Chondrocyte (in vitro differentiated cells): ENCODE data around the gene LDB2. TPM values are rescaled to one million over a fixed set of nuclear protein-coding genes. Genes with fewer than 3 reads are reported as not detected.

Experiments
- DNase-seq: peaks from one replicate; pipeline ENCODE4 v3.0.0; 2021; ENCODE audit warnings: mixed read lengths, low spot score
- H3K27ac Mint-ChIP-seq: one replicate; pipeline ENCODE4 v1.8.0; 2021; ENCODE audit warnings: mild to moderate bottlenecking, moderate library complexity, mixed read lengths; ENCODE audit not compliant: unreplicated experiment
- H3K27me3 Mint-ChIP-seq: 2 replicates; pipeline ENCODE4 v1.8.0; 2021; ENCODE audit warnings: low read depth, mixed read lengths
- H3K36me3 Mint-ChIP-seq: 2 replicates; pipeline ENCODE4 v1.8.0; 2021; ENCODE audit warnings: low read depth, mixed read lengths
- H3K4me1 Mint-ChIP-seq: 2 replicates; pipeline ENCODE4 v1.8.0; 2021; ENCODE audit warnings: low read depth, mild to moderate bottlenecking, mixed read lengths
- H3K4me3 Mint-ChIP-seq: one replicate; pipeline ENCODE4 v1.8.0; 2021; ENCODE audit warnings: mild to moderate bottlenecking, moderate library complexity, mixed read lengths; ENCODE audit not compliant: unreplicated experiment
- H3K9me3 Mint-ChIP-seq: 2 replicates; pipeline ENCODE4 v1.8.0; 2021; ENCODE audit warnings: low read depth, mixed read lengths
- total RNA-seq: library from RNA; stranded (reverse); gene quantifications from 3 replicates; pipeline ENCODE4 v1.2.1, GENCODE V29; 2021
- TF ChIP-seq, protein P1 (sequence below): fragments of 200-600 bp; sonication (generic); IDR thresholded peaks from 2 replicates; pipeline ENCODE4 v1.5.0; 2021; ENCODE audit warnings: antibody characterized with exemption, mild to moderate bottlenecking, moderate library complexity

LDB2 gene
- total RNA-seq, 1 donor from 2014 or later, result 2.0 TPM

DNA sequence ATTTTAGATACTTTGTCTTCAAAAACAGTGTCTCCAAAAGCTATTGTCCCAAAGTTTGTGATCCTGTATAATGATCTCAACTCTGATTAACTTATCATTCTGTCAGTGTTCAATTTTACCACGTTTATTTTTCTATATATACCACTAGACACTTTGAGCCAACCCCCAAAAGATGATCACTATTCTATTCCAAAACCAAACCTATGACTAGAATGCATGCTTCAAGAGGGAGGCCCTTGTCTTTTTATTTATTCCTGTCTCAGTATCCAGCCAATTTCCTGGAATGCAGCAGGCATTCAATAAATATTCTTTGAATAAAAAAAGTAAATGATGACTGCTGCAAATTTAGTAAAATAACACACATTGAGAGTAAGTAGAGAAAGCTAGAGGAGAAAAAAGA is 275.6 kb downstream of the LDB2 start:
- TF ChIP-seq, protein P1, sequence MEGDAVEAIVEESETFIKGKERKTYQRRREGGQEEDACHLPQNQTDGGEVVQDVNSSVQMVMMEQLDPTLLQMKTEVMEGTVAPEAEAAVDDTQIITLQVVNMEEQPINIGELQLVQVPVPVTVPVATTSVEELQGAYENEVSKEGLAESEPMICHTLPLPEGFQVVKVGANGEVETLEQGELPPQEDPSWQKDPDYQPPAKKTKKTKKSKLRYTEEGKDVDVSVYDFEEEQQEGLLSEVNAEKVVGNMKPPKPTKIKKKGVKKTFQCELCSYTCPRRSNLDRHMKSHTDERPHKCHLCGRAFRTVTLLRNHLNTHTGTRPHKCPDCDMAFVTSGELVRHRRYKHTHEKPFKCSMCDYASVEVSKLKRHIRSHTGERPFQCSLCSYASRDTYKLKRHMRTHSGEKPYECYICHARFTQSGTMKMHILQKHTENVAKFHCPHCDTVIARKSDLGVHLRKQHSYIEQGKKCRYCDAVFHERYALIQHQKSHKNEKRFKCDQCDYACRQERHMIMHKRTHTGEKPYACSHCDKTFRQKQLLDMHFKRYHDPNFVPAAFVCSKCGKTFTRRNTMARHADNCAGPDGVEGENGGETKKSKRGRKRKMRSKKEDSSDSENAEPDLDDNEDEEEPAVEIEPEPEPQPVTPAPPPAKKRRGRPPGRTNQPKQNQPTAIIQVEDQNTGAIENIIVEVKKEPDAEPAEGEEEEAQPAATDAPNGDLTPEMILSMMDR, result no peak
- no peak overlapping the region for H3K27ac Mint-ChIP-seq

DNA sequence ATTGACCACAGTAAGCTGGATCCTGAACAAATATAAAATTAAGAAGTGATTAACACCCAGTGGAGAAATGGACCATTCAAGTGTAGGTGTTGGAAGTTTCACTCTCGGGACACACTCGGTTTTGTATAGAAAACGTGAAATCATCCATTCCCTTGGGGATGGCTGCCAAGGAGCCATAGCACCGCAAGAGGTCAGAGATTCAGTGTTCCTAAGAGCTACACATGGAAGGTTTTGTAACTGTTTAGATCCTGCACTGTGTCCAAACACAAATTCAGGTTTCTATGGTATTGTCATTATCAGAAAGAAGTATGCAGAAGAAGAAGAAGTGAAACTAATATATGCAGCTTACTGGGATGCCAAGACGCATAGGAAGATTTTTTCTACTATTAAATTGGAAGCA is 281.0 kb downstream of the LDB2 start:
- Mint-ChIP-seq H3K36me3 (no peaks in the 10 kb centered on the region), H3K4me1 (no peaks in the 10 kb centered on the region), H3K27ac (no peak overlapping the region), H3K9me3 (peaks cover 11% of the 10 kb centered on the region), H3K27me3 (no peaks in the 10 kb centered on the region), H3K4me3 (no peak overlapping the region)
- TF ChIP-seq, protein P1, result no peak
- no peak for DNase-seq

More for the DNA sequence above, 275.6 kb downstream of the LDB2 start:
- Mint-ChIP-seq H3K4me1 (peaks cover 12% of the 10 kb centered on the region), H3K36me3 (no peaks in the 10 kb centered on the region), H3K4me3 (no peak overlapping the region), H3K9me3 (no peaks in the 10 kb centered on the region), H3K27me3 (no peaks in the 10 kb centered on the region)
- no peak for DNase-seq

DNA sequence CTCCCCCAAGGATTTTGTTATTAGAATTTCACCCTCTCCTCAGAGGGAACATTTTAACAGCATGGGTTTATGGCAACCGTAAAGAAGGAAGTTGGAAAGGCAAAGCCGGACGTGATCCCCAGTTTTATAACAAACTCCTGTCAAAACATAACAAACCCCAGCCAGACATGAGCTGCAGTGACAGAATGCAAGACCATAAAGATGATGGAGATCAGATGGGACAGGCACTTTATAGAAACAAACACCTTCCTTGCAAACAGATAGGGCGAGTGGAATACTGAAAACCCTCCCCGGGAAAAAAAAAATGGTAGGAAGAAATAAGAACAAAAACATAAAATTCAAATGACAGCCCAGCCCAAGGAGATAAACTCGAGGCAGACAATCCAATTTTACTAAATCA is 281.4 kb downstream of the LDB2 start:
- H3K27me3 Mint-ChIP-seq, result no peaks in the 10 kb centered on the region

DNA sequence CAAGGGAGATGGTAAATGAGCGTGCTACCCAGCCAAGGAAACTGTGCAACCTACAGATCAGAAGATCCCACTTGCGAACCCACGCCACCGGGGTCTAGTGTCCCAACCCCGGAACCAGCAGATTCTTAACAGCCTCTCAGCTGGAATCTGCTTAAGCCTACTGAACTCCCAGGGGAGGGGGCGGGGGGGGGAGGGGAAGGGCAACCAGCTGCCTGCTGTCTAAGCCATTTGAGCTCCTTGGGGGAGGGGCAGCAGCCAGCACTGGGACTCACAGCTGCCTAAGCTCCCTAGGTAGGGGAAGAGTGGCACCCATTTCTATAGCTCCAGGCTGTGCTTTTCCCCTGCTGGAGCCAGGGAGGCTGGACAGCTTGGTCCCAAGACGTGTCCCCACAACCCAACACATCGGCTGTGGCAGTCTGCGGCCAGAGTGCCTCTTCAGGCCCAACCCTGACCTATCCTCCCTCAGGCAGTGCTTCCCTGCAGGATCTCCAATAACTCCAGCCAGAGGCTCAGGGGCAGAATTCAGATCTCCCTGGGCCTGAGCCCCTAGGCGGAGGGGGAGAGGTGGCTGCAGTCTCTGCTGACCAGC is 289.2 kb downstream of the LDB2 start:
- H3K4me1 Mint-ChIP-seq, result peaks cover 9% of the 10 kb centered on the region
- H3K36me3 Mint-ChIP-seq, result peaks cover 4% of the 10 kb centered on the region
- TF ChIP-seq, protein P1, result no peak
- DNase-seq, result no peak
- no peak overlapping the region for H3K4me3 Mint-ChIP-seq
- H3K27me3 Mint-ChIP-seq, result no peaks in the 10 kb centered on the region
- peaks cover 29% of the 10 kb centered on the region for H3K9me3 Mint-ChIP-seq
- H3K27ac Mint-ChIP-seq, result no peak overlapping the region

More for the DNA sequence above, 281.4 kb downstream of the LDB2 start:
- Mint-ChIP-seq H3K36me3 (peaks cover 2% of the 10 kb centered on the region), H3K4me3 (no peak overlapping the region), H3K4me1 (no peaks in the 10 kb centered on the region), H3K27ac (no peak overlapping the region), H3K9me3 (peaks cover 16% of the 10 kb centered on the region)
- TF ChIP-seq, protein P1, result no peak
- DNase-seq, result no peak

DNA sequence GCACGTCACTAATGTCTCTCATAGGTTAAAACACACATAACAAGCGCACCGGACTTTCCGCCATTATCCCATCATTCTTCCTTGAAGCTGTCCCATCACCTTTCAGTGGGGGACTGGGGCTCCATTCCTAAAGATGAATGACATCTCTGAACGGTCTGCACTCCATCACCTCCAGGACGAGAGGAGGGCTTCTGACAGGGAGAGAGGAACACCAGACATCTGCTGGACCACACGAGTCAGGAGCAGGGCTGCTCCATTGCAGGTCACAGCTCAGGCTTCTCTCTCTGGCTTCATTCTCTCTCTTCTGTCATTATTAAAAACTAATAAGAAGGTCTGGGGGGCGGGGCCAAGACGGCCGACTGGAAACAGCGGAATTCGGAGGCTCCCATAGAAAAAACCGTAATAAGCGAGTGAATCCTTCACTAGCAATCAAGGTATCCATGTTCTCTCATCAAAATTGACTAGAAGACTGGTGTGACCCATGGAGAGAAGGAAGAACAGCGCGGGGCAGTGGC is 289.8 kb downstream of the LDB2 start:
- peaks cover 9% of the 10 kb centered on the region for H3K4me1 Mint-ChIP-seq
- H3K27me3 Mint-ChIP-seq, result no peaks in the 10 kb centered on the region
- TF ChIP-seq, protein P1, result no peak
- peaks cover 23% of the 10 kb centered on the region for H3K9me3 Mint-ChIP-seq
- no peak overlapping the region for H3K4me3 Mint-ChIP-seq
- no peak overlapping the region for H3K27ac Mint-ChIP-seq
- peaks cover 4% of the 10 kb centered on the region for H3K36me3 Mint-ChIP-seq
- no peak for DNase-seq
